CD4-positive, alpha-beta T cell treated with Interleukin-21 for 1 hour (primary cell): Measurements from ENCODE around the gene D2HGDH.
A peak's percentile ranks its signal among the peaks of the same experiment; 100 is the strongest.

Source experiments
- DNase-seq: peaks from one replicate; pipeline ENCODE4 v3.0.0-alpha.2; 2020

D2HGDH gene

GRCh38 chr2:241734467-241735208, at the start of gene D2HGDH:
Gene D2HGDH (plus strand): TSS chr2:241734630. CDS start chr2:241735225, 595 bp downstream.
- DNase-seq: peak; percentile 92

- DNase-seq: no peak
These were observed 48.1 kb upstream of the D2HGDH start for GRCh38 chr2:241686324-241686649.

- DNase-seq: peak; percentile 96
These were observed 47.6 kb upstream of the D2HGDH start, which contains the start of gene DTYMK for GRCh38 chr2:241686650-241687425. Gene DTYMK (minus strand): TSS chr2:241686815. CDS start chr2:241686783, 32 bp downstream.

- no peak for DNase-seq
These were observed 45.1 kb upstream of the D2HGDH start for GRCh38 chr2:241689306-241689705.

GRCh38 chr2:241690202-241690717, 44.2 kb upstream of the D2HGDH start:
- DNase-seq: no peak

GRCh38 chr2:241692448-241692847, 42.0 kb upstream of the D2HGDH start:
- no peak for DNase-seq

GRCh38 chr2:241695651-241696050, 38.8 kb upstream of the D2HGDH start:
- DNase-seq: no peak

GRCh38 chr2:241701149-241701398, 33.4 kb upstream of the D2HGDH start:
- no peak for DNase-seq

GRCh38 chr2:241701399-241702154, 32.9 kb upstream of the D2HGDH start, which contains the start of gene ING5:
Gene ING5 (plus strand): TSS chr2:241702039. CDS start chr2:241702066, 27 bp downstream.
- DNase-seq: peak; percentile 96

- peak; percentile 88 for DNase-seq
These were observed 32.0 kb upstream of the D2HGDH start for GRCh38 chr2:241702155-241703031.

- DNase-seq: no peak
These were observed 31.3 kb upstream of the D2HGDH start for GRCh38 chr2:241703032-241703604.

- no peak for DNase-seq
These were observed 27.9 kb upstream of the D2HGDH start for GRCh38 chr2:241706537-241706936.

GRCh38 chr2:241708879-241709278, 25.6 kb upstream of the D2HGDH start:
- no peak for DNase-seq

- no peak for DNase-seq
These were observed 15.3 kb upstream of the D2HGDH start for GRCh38 chr2:241719093-241719492.

- DNase-seq: no peak
These were observed 14.3 kb upstream of the D2HGDH start for GRCh38 chr2:241720099-241720498.

- no peak for DNase-seq
These were observed 13.9 kb upstream of the D2HGDH start for GRCh38 chr2:241720560-241720959.

GRCh38 chr2:241721852-241722251, 12.6 kb upstream of the D2HGDH start:
- no peak for DNase-seq

GRCh38 chr2:241722896-241723454, 11.5 kb upstream of the D2HGDH start:
- no peak for DNase-seq

GRCh38 chr2:241724259-241724974, 10.0 kb upstream of the D2HGDH start:
- peak; percentile 37 for DNase-seq

- DNase-seq: no peak
These were observed 9.2 kb upstream of the D2HGDH start for GRCh38 chr2:241724975-241725870.
